ENCODE results near the gene UBASH3A. TPM values are rescaled to one million over a fixed set of nuclear protein-coding genes. Genes with fewer than 3 reads are reported as not detected.
"Not testable (repeated sequence)": the region's sequence is repeated elsewhere in the genome, so short reads cannot be mapped to it uniquely, and the experiment has no call there.

UBASH3A gene
- total RNA-seq, 1 donor from 2014 or later, result not detected

DNA sequence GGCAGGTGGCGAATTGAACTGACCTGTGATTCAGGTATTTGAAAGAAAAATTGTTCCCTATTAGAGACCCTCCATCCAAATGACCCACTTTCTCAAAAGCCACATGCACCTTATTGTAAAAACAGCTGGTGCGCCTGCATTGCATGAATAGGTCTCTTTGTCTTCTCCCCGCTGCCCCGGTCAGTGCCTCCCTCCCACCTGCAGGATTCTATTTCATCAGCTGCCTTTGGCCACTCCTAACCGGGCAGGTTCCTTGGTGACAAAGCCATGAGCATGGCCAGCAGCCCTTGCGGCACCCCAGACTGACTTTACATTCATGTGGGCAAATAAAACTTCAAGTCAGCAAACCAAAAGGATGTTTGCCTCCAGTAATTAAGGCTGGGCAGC is 14.3 kb upstream of the UBASH3A start:
- no peak for DNase-seq (ENCODE audit: low read depth in 2 of 2)

DNA sequence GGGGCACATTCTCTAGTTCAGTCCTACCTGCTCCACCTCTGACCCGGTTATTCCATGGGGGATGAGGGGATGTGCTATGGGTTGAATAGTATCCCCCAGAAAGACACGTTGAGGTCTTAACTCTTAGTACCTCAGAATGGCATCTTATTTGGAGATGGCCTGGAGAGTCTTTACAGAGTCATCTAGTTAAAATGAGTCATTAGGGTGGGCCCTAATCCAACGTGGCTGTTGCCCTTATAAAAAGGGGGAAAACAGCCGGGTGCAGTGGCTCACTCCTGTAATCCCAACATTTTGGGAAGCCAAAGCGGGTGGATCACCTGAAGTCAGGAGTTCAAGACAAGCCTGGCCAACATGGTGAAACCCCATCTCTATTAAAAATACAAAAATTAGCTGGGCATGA is 13.5 kb upstream of the UBASH3A start:
- DNase-seq (ENCODE audit: low read depth in 2 of 2), result no peak

DNA sequence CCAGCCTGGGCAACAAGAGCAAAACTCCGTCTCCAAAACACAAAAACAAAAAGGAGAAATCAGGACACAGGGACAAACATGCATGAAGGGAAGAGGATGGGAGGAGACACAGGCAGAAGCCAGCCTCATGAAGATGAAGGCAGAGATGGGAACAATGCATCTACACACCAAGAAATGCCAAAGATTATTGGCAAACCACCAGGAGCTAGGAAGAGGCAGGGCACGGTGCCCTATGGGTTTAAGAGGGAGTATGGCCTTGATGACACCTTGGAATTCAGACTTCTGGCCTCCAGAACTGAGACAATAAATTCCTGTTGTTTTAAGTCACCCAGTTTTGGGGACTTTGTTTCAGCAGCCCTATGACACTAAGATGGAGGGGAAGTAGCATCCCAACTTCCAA is 13.0 kb upstream of the UBASH3A start:
- no peak for DNase-seq (ENCODE audit: low read depth in 2 of 2)

- no peak for DNase-seq (ENCODE audit: low read depth in 2 of 2)
Measured at GRCh38 chr21:42391297-42391696, 12.4 kb upstream of the UBASH3A start.

DNA sequence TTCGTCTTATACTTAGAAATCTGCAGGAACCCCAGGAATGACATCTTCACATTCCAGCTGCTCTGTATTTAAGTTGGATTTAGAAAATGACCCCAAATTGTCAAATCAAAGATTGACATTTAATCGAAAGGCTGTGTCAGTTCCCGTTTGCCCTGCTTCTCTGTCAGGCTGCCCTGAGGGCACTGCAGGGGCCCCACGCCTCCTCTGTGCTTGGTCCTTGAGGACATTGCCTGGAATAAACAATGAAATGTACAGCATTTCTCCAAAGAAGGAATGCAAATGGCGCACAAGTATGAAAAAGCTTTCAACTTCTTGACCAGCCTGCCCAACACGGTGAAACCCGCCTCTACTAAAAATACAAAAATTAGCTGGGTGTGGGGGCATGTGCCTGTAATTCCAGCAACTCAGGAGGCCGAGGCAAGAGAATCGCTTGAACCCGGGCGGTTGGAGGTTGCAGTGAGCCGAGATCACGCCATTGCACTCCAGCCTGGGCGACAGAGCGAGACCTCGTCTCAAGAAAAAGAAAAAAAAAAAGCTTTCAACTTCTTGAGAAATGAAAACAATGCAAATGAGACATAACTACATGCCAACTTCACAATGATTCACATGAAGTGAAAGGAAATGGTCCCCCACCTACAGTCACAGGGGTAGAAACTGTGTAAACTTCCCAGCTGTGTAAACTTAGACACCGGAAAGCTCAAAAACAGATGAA is 10.8 kb upstream of the UBASH3A start:
- DNase-seq (ENCODE audit: low read depth in 2 of 2), result peak; percentile 45 to 87

DNA sequence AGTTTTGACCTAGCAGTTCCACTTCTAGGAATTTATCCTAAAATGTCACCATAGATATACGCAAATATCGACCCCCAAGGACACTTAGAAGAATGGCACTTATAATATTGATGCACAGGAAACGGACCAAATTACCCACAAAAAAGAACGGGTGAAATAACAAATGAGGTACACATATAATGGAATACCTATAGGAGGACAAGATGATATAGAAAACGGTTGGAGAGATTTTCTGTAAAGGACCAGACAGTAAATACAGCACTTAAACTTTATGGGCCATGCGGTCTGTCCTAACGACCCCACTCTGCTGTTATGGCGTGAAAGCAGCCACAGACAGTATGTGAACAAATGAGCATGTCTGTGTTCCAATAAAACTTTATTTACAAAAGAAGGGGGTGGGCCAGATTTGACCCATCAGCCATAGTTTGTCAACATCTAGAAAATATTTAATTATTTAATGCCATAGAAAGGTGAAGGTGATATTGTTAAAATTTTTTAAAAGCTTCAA is 10.2 kb upstream of the UBASH3A start:
- DNase-seq (ENCODE audit: low read depth in 2 of 2), result no peak

- no peak for DNase-seq (ENCODE audit: low read depth in 2 of 2)
Measured at GRCh38 chr21:42395302-42395701, 8.4 kb upstream of the UBASH3A start.

DNA sequence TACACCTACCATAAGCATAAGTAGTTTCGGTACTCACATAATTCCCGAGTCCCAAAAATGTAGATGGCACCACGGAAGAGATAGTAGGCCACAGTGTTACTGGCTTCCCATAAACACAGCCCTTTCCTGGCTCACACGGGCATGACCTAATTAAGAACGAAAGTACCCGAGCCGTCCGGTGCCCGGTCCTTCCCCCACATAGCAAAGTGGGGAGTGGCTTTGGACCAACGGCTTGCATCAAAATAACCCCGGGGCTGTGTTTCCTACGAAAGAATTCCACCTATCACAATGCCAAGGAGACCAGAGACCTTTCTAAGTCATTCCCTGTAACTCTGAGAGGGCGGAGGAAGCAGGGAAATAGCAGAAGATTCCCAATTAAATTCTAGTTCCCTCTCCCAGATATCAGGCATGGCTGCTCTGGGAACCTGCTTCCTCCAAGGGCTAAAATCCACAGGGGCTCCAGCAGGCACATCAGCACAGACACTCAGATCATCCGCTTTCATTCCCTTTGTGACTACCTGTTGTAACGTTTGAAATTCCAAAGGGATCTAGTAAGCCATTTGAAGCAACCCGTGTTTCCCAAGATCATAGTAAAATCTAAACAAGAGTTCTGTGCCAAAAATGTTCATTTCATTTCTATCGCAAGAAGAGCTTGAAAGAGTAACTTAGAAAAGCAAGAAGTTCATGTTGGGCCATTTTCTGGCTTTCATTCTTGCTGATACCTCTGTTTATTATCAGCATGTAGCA is 7.6 kb upstream of the UBASH3A start, which contains the start of gene TMPRSS3:
Gene TMPRSS3 (minus strand): TSS at position 148 of the 747 bp plus-strand sequence. CDS start 635 bp downstream, outside the sequence.
- DNase-seq (ENCODE audit: low read depth in 2 of 2), result no peak

GRCh38 chr21:42396799-42397745 is 6.6 kb upstream of the UBASH3A start:
- DNase-seq (ENCODE audit: low read depth in 2 of 2), result no peak

DNA sequence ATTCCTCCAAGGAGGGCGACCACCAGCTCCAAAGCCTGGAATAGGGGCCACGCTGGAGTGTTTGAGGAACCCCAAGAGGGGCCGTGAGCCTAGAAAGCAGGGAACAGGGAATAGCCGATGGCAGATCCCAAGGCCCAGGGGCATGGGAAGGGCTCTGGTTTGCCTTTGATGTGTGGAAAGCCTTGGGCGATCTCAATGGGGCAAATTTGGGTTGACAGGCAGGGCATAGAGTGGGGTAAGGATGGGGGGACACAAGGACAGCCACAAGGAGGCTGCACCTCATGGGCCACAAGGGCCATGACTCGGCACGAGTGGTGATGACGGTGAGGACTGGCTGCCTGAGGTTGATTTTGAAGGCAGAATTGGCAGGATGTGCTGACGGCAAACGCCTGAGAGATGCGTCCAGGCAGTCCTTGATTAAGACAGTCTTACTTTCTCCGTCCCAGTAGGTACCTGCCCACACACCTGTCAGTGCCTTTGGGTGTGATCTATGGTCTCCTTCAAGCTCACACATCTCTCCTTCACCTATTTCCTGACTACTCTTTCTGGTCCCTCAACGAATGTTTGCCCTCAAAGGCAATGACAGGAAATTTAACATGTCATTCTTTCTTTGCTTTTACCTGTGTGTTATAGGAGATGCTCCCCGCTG is 5.8 kb upstream of the UBASH3A start:
- DNase-seq (ENCODE audit: low read depth in 2 of 2), result no peak

- DNase-seq (ENCODE audit: low read depth in 2 of 2), result no peak
Measured at GRCh38 chr21:42398436-42399028, 5.2 kb upstream of the UBASH3A start.

DNA sequence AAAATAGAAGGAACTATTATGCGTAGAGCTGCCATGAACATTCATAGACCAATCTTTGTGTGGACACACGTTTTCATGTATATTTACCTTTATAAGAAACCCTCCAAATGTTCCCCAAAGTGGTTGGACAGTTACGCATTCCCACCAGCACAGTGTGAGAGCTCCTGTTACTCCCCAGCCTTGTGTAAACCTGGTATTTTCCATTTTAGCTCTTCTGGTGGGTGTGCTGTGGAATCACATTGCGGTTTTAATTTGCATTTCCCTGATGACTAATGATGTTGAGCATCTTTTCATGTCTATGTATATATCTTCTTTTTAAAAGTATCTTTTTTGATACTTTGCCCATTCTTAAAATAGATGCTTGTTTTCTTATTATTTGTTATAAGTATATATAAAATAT is 3.2 kb upstream of the UBASH3A start:
- no peak for DNase-seq (ENCODE audit: low read depth in 2 of 2)

DNA sequence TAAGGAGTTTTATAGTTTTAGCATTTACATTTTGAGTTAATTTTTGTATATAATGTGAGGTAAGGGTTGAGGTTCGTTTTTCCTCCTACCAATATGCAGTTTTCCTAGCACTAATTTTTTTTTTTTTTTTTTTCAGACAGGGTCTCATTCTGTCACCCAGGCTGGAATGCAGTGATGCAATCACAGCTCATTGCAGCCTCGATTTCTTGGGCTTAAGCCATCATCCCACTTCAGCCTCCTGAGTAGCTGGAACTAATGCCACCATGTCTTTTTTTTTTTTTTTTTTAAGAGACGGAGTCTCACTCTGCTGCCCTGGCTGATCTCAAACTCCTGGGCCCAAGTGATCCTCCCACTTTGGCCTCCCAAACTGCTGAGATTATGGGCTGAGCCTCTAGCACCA is 2.5 kb upstream of the UBASH3A start:
- DNase-seq (ENCODE audit: low read depth in 2 of 2), result no peak

- DNase-seq (ENCODE audit: low read depth in 2 of 2), result no peak
Measured at GRCh38 chr21:42401820-42402251, 1.9 kb upstream of the UBASH3A start.

DNA sequence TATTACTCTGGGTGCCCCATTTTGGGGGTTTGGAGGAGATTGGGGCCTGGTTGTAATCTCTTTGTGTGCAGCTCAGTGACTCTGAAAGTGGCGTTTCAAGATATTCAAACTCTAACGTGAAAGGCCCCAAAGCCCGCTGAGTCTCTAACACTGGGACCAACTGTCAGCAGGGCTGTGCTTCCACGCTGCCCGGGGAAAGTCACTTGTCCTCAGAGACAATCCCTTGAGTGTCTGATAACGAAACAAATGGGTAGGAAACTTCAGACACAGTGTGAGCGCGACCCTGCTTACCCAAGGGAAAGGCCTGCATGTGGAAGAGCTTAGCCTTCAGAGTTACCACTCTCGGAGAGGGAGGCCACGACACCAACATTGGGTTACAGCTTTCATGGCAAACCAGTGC is 837 bp downstream of the UBASH3A start:
- DNase-seq (ENCODE audit: low read depth in 2 of 2), result no peak

DNA sequence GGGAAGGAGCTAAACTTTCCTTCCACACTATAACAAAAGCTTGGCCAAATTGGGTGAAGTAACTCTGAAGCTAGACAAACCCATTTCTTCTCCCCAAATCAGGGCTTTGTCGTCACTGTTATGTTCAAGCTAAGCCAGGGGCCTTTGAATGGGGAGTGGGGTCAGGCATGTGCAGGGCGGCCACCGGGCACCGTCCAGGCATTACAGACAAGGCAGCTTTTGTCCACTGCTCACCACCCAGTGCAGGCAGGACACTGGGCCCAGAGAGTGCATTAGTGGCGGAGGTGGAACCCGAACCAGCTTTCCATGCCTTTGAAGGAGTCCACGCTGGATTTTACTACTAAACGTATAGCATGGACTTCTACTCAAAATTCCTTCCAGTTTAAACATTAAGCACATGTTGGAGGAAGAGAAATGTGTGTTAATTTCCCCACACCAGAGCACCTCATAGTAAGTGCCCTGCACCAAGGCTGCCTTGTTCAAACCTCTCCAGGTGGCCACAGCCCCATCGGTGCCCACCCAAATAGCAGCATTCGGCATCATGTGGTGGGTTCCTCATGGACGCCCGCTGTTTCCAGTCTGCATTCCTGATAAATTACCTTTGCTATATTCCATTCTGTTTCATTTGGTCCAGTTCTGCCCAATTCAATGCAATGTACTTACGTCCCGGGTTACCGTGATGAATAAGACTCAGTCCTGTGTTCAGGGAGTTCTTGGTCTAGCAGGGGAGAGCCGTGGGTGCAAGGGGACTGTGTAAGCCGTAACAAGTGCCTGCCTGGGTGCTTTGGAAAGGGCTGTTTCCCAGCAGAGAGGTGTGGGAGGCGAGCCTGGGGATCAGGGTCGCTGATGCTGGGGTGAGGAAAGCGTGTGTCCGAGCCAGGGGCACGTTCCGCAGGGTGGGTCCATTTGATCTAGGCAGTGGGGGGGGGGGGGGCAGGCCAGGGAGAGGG is 1.6 kb downstream of the UBASH3A start:
- DNase-seq (ENCODE audit: low read depth in 2 of 2), result no peak

DNA sequence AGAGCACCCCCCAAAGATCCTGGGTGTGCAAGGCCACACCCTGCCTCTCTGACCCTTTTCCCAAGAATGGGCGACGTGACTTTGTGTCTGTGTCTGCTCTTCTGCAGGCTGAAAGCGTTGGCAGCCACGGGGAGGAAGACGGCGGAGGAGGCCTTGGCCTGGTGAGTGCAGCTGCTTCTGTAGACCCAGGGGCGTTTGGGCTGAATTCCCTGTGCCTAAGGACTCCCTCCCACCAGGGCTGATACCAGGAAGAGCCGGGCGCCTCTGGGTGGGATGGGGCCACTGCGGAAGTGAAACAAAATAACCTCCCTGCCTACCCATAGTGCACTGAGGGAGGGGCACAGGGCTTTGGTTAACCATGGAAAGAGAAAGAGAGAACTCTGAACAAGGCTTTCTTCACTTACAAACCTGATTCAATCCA is 2.5 kb downstream of the UBASH3A start:
- no peak for DNase-seq (ENCODE audit: low read depth in 2 of 2)

GRCh38 chr21:42406866-42407265 is 3.2 kb downstream of the UBASH3A start:
- no peak for DNase-seq (ENCODE audit: low read depth in 2 of 2)

- DNase-seq (ENCODE audit: low read depth in 2 of 2), result no peak
Measured at GRCh38 chr21:42407476-42407875, 3.8 kb downstream of the UBASH3A start.

DNA sequence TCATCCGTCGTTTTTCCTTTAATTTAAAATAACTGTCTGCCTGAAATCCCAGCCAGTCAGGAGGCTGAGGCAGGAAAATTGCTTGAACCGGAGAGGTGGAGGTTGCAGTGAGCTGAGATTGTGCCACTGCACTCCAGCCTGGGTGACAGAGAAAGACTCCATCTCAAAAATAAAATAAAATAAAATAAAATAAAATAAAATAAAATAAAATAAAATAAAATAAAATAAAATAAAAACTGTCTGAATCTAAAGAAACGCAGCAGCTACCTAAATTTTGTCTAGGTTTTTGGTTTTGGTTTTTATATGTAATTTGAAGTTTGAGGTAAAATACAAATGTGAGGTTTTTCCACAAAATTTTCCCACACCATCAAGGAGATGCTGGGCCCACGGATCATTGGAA is 5.0 kb downstream of the UBASH3A start:
- DNase-seq (ENCODE audit: low read depth in 2 of 2), result not testable (repeated sequence)
